SK-N-SH (cell line): ENCODE data around the gene SLAMF1.
A peak's percentile ranks its signal among the peaks of the same experiment; 100 is the strongest.

Experiments
- CTCF ChIP-seq: fragments of 200-600 bp; sonication (generic); IDR thresholded peaks from 2 replicates; pipeline ENCODE4 v1.6.1; 2017; ENCODE audit warnings: antibody characterized with exemption, mild to moderate bottlenecking, moderate library complexity
- EP300 ChIP-seq, 2 experiments: IDR thresholded peaks; 2 replicates each; pipeline versions ENCODE4 v1.4.0 to v1.6.1; 2012; ENCODE audit warnings: borderline replicate concordance in 1 of 2, low read depth in 1 of 2, low read length in 1 of 2
- POLR2AphosphoS5 ChIP-seq: IDR thresholded peaks from 2 replicates; pipeline ENCODE4 v1.6.1; 2012; ENCODE audit warnings: low read depth, low read length

GRCh38 chr1:160607011-160607671, 39.7 kb downstream of the SLAMF1 start:
- TF ChIP-seq EP300 (IDR thresholded peaks at IDR 0.05; ENCODE audit: borderline replicate concordance in 1 of 2, low read depth in 1 of 2, low read length in 1 of 2) (no peak), POLR2AphosphoS5 (no peak), CTCF (peak; percentile 79)
